ENCODE data around the gene AKT1.

DNA sequence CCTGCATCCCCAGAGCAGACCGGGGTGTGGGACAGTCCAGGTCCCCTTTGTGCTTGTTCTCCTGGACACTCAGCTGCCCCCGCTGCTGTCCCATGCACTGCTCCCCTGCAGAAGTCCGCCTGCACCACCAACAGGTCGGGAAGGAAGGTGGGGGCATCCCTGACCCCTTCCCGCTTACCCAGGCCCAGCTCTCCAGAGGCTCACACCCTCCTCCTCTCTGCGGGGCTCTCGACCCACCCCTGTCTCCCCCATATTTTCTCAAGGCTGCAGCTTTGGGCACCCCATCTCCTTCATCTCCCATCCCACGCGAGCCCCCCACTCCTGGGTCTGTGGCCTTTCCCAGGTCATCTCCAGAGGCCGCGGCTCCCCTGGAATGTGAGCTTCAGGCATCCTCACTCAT, 14.8 kb upstream of the AKT1 start:
- TF ChIP-seq CTCF (IDR thresholded peaks at IDR 0.05; ENCODE audit: low read depth, low read length, poor library complexity, severe bottlenecking) (no peak), EZH2phosphoT487 (IDR thresholded peaks at IDR 0.05; ENCODE audit: borderline replicate concordance, low read length) (no peak)

Measured in DOHH2 (cell line).